ENCODE results near the gene MYO1D.
A peak's percentile ranks its signal among the peaks of the same experiment; 100 is the strongest.

Gene MYO1D

DNA sequence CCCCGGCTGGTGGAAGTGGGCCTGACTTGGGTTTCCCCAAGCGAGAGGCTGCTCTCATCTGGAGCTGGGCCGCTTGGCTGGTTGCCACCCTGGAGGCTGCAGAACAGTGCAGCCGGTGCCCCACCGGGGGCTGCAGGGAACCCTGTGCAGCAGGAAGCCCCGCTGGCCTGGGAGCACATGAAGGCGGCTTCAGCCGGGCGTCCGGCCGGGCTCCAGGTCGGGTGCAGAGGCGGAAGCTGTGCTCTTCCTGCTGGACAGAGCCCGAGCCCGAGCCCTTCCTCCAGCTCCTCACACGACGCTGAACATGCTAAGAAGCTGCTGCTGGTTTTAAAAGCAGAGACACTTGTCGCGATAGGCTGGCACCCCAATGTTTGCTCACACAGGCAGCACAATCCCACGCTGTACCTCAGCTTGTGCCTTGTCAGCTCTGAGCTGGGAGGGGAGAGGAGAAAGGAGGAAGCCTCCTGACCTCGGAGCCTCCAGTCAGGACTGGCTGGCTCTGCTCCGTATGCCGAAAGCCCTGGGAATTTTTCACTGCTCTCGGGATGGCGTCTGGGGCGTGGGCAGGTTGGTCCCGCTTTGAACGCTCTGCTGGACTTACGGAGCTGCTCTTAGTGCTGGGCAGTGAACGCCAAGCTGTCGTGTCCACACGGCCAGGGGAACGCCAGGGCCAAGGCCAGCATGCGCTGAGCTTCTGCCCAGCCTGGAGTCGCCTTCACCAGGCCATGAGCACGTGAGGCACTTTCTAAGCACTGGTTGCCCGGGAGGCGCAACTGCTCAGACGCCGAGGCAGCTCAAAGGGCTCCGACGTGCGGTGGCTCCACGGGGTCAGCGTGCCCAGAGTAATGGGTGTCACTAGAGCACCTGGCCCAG lies 381.3 kb downstream of the MYO1D start:
- no peak for DNase-seq

- no peak for DNase-seq
These were observed 382.1 kb downstream of the MYO1D start for GRCh38 chr17:32494621-32495358.

DNA sequence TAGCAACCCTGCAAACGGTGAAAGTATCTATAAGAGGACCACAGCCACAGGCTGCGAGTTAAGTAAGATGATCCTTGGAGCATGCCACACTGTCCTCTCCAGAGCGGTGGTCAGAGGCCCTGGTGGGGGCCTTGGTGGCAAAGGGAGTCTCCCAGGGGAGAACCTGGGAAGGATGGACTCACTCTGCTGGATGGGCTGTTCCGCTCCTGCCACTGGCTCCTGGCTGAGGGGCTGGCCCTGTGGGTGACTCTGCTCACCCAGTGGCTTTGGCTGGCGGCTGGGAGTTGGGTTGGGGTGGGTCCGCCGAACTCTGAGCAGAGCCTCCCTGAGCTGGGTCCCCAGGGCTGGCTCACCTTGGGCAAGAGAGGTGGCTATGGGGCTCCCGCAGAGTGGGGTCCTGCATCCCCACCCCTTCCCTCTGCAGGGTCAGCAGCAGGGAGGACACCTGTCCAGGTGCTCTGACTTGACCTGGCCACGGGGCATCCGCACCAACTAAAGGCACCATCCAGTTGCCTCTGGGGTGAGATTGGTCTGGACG lies 382.9 kb downstream of the MYO1D start:
- no peak for DNase-seq

- no peak for DNase-seq
These were observed 383.4 kb downstream of the MYO1D start for GRCh38 chr17:32493571-32493970.

- DNase-seq: no peak
These were observed 384.2 kb downstream of the MYO1D start for GRCh38 chr17:32492648-32493289.

GRCh38 chr17:32492264-32492589 lies 384.7 kb downstream of the MYO1D start:
- DNase-seq: no peak

GRCh38 chr17:32491371-32492263 lies 385.3 kb downstream of the MYO1D start:
- no peak for DNase-seq

DNA sequence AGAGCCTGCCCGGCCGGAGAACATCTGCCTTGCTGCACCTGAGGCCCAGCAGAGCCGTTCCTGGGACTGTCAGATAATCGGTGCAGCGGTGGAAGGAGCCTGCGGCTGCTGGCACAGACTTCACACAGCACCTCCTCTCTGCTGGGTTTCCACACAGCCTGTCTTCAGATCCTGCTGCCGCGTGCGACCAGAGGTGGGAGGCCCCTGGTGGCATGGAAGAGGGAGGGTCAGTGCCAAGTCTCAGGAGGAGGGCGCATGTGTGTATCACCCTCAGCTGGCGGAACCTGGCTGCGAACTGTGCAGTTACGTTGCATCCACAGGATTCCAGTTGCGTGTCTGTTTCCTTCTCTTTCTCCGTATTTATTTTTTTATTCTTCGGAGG lies 386.8 kb downstream of the MYO1D start:
- no peak for DNase-seq

DNA sequence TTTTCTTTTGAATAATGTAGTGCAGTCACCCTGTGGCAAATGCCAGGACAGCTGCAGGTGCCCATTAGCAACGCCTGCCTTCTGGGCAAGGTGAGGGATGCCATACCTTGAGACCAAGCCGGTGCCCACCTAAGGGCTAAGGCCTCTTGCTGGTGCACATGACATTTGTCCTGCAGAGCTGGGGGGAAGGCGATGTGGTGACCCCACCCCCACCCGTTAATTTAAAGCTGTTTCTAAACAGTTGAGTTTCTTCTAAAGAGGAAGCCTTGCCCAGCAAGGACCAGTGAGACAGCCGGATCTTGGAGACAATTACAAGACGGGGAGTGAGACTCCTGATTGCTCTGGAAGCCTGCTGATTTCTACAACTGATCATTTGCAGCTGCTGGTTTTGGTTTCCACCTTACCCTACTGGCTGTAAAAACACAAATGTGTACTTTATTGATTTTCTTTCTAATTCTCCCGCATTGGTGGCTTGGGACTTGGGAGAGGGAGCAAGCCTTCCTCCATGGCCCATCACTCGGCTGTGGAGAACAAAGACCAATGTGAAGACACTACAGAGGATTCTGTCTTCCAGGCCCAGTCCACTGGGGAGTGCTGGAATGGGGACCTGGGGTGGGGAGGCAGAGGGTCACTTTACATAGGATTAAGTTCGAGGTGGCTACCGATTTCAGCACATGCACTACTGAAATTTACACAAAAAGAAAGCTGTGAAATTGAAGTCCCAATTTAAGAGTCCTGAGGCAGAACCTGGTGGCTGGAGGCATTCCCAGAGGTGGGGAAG lies 387.4 kb downstream of the MYO1D start:
- DNase-seq: no peak

GRCh38 chr17:32488604-32489180 lies 388.2 kb downstream of the MYO1D start:
- no peak for DNase-seq

GRCh38 chr17:32488177-32488542 lies 388.8 kb downstream of the MYO1D start:
- DNase-seq: no peak

- DNase-seq: no peak
These were observed 389.3 kb downstream of the MYO1D start for GRCh38 chr17:32487473-32488176.

DNA sequence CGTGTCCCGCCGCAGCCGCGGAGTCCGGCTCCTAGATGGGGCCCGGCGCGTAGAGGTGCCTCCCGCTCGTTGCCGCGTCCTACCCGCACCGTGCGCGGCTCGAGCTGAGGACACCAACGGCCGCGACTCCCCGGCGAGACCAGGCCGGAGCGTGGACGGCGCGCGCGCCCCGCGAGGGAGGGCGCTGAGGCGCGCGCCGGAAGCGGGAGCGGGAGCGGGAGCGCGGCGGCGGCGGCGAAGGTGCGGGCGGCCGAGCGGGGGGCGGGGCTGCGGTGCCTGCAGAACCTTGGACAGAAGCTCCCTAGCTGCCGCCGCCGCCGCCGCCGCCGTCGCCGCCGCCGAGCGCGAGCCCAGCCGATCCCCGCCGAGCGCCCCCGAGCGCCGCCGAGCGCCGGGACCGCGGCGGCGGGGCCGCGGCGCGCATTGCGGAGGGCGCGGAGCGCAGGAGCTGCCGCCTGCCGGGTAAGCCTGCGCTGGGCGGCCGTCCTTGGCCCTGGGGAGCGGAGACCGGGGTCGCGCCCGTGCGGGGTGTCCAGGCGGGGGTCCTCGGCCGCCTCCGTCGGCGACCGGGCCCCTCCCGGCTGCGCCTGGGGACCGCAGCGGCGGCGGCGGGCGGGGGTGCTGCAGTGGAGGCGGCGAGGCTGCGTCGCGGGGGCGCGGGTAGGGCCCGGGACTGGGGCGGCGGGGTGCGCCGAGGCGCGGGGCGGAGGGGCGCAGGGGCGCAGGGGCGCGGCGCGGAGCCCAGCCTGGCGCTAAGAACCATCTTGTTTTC lies 390.0 kb downstream of the MYO1D start, which contains the start of gene CDK5R1:
TSS of gene CDK5R1 (plus strand) at position 293 of the 772 bp plus-strand sequence. CDS start 628 bp downstream, outside the sequence.
- DNase-seq: peak; percentile 83

GRCh38 chr17:32486111-32486700 lies 390.7 kb downstream of the MYO1D start:
- DNase-seq: peak; percentile 79

- no peak for DNase-seq
These were observed 391.4 kb downstream of the MYO1D start for GRCh38 chr17:32485261-32486110.

GRCh38 chr17:32484628-32485027 lies 392.3 kb downstream of the MYO1D start:
- no peak for DNase-seq

- no peak for DNase-seq
These were observed 392.9 kb downstream of the MYO1D start for GRCh38 chr17:32484041-32484461.

DNA sequence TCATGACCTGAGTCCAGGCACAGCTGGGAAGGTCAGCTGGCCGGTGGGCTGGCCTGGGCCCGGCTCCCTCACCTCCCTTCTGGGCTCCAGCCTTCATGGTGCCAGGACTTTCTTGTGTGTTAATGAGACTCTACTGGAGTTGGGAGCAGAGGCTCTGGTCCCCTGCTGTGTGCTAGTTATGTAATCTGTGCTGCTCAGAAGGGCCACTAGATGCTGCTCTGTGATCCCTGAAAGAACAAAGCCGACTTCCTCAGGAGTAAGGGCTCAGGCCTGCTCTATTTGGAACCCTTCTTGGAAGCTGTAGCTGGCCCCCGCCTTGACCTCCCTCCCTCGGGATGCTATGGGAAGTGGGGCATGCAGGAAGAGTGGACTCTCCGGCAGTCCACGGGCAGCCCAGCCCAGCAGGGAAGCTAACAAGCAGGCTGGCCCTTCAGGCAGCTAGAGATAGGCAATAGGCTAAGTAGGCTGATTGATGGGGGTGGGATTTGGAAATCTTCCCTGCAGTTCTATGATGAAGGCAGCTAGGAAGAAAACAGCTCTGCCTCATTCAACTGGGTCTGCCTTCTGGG lies 393.4 kb downstream of the MYO1D start:
- DNase-seq: peak; percentile 44
